GM19397 (cell line): Measurements from ENCODE around the gene FUCA1.
"Not testable (repeated sequence)": the region's sequence is repeated elsewhere in the genome, so short reads cannot be mapped to it uniquely, and the experiment has no call there.

Experiments
- ATAC-seq: cut with Tn5 transposase; IDR thresholded peaks from one replicate; pipeline ENCODE4 v1.9.1; 2021; ENCODE audit warnings: mild to moderate bottlenecking, moderate library complexity; ENCODE audit not compliant: unreplicated experiment

Gene FUCA1

GRCh38 chr1:23867895-23868556 is at the start of gene FUCA1:
FUCA1 (minus strand) TSS chr1:23868290; CDS start chr1:23868286, 4 bp downstream.
- peak; percentile 96 for ATAC-seq

GRCh38 chr1:23916209-23917131 is 48.4 kb upstream of the FUCA1 start:
- ATAC-seq = peak; percentile 54

GRCh38 chr1:23915466-23915865 is 47.4 kb upstream of the FUCA1 start:
- ATAC-seq = no peak

GRCh38 chr1:23914921-23915320 is 46.8 kb upstream of the FUCA1 start:
- no peak for ATAC-seq

GRCh38 chr1:23913212-23913880 is 45.3 kb upstream of the FUCA1 start, which contains the start of gene CNR2:
CNR2 (minus strand) TSS chr1:23913362; CDS start chr1:23875617, 37,745 bp downstream.
- ATAC-seq = no peak

GRCh38 chr1:23911921-23912320 is 43.8 kb upstream of the FUCA1 start:
- ATAC-seq = no peak

GRCh38 chr1:23910553-23911246 is 42.6 kb upstream of the FUCA1 start:
- no peak for ATAC-seq

- ATAC-seq = no peak
These were observed 42.1 kb upstream of the FUCA1 start for GRCh38 chr1:23910144-23910543.

- no peak for ATAC-seq
These were observed 41.3 kb upstream of the FUCA1 start for GRCh38 chr1:23909412-23909811.

- no peak for ATAC-seq
These were observed 40.6 kb upstream of the FUCA1 start for GRCh38 chr1:23908453-23909341.

- ATAC-seq = no peak
These were observed 38.6 kb upstream of the FUCA1 start for GRCh38 chr1:23906731-23907130.

GRCh38 chr1:23905461-23906025 is 37.5 kb upstream of the FUCA1 start:
- ATAC-seq = no peak

- no peak for ATAC-seq
These were observed 36.8 kb upstream of the FUCA1 start for GRCh38 chr1:23904748-23905357.

GRCh38 chr1:23903754-23904153 is 35.7 kb upstream of the FUCA1 start:
- ATAC-seq = no peak

GRCh38 chr1:23902321-23903278 is 34.5 kb upstream of the FUCA1 start:
- ATAC-seq = no peak

- ATAC-seq = not testable (repeated sequence)
These were observed 31.9 kb upstream of the FUCA1 start for GRCh38 chr1:23900017-23900416.

- no peak for ATAC-seq
These were observed 31.0 kb upstream of the FUCA1 start for GRCh38 chr1:23899070-23899469.

- ATAC-seq = no peak
These were observed 29.0 kb upstream of the FUCA1 start for GRCh38 chr1:23897083-23897482.
